Activated CD8-positive, alpha-beta T cell treated with anti-CD3 and anti-CD28 coated beads for 36 hours (primary cell): ENCODE measurements around the gene DOC2A. TPM values are rescaled to one million over a fixed set of nuclear protein-coding genes. Genes with fewer than 3 reads are reported as not detected.

ENCODE experiments used
- ATAC-seq: fragments of 200-7000 bp; cut with Tn5 transposase; one replicate; pipeline ENCODE4 v1.10.0; 2021; ENCODE audit warnings: mild to moderate bottlenecking, moderate library complexity
- CTCF ChIA-PET: fragments of 350-600 bp; sonication (Branson Sonifier 250); formaldehyde crosslinking; loops from one replicate; lab custom pipeline; 2021; ENCODE audit warnings: antibody characterized with exemption; lab: Charles Lee
- POLR2A ChIA-PET: fragments of 350-600 bp; sonication (Branson Sonifier 250); formaldehyde crosslinking; loops from one replicate; lab custom pipeline; 2021; ENCODE audit warnings: antibody characterized with exemption; lab: Charles Lee
- DNase-seq: peaks from one replicate; pipeline ENCODE4 v3.0.0-alpha.2; 2020
- H3K27ac Mint-ChIP-seq: one replicate; pipeline ENCODE4 v1.8.0; 2021; ENCODE audit warnings: mild to moderate bottlenecking, mixed read lengths
- H3K27me3 Mint-ChIP-seq: one replicate; pipeline ENCODE4 v1.8.0; 2021; ENCODE audit warnings: mixed read lengths
- H3K36me3 Mint-ChIP-seq: one replicate; pipeline ENCODE4 v1.8.0; 2021; ENCODE audit warnings: low read depth, mixed read lengths
- H3K4me1 Mint-ChIP-seq: one replicate; pipeline ENCODE4 v1.8.0; 2021; ENCODE audit warnings: low read depth, mixed read lengths
- H3K4me3 Mint-ChIP-seq: one replicate; pipeline ENCODE4 v1.8.0; 2021; ENCODE audit warnings: mild to moderate bottlenecking, moderate library complexity, mixed read lengths
- H3K9me3 Mint-ChIP-seq: one replicate; pipeline ENCODE4 v1.8.0; 2021; ENCODE audit warnings: mixed read lengths
- CTCF ChIP-seq: fragments of 200-600 bp; IDR thresholded peaks from one replicate; pipeline ENCODE4 v1.8.0; 2022; ENCODE audit warnings: antibody characterized with exemption, mild to moderate bottlenecking
- intact Hi-C: fragments of 100-400 bp; cut with micrococcal nuclease; formaldehyde crosslinking; loops from one replicate; pipeline ENCODE4 v1.10.0; 2022
- total RNA-seq, 2 experiments: library from RNA; stranded (reverse); gene quantifications; one replicate each; pipeline ENCODE4 v1.2.3, GENCODE V29; 2021

The DOC2A gene
- total RNA-seq, 2 experiments from 2014 or later, result 0.68 to 1.8 TPM

DNA sequence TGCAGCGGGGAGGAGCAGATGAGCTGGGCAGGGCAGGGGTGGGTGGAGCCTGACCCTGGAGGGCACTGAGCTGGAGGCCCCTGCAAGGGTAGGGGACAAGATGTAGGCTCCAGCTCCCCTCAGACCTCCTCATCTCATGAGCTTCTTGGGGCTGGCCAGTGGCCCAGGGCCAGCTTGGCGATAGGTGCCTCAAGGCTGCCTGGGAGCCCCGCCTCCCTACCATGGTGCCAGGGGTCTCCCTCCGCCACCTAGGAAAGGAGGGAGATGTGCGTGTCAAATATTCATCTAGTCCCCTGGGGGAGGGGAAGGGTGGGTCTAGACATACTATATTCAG is 19.3 kb downstream of the DOC2A start:
- no peaks in the 10 kb centered on the region for H3K9me3 Mint-ChIP-seq
- H3K36me3 Mint-ChIP-seq, result peaks cover 24% of the 10 kb centered on the region
- no peak for DNase-seq
- TF ChIP-seq CTCF, result no peak
- no peak overlapping the region for H3K27ac Mint-ChIP-seq
- no peak overlapping the region for H3K4me3 Mint-ChIP-seq
- CTCF ChIA-PET, result no interaction called here
- H3K27me3 Mint-ChIP-seq, result no peaks in the 10 kb centered on the region
- ATAC-seq, result no peak
- POLR2A ChIA-PET, result interaction anchor here (7.7 kb wide), 1 partner anchor 16 kb away, joined by 74 read pairs; the partner anchor contains the start of gene TAOK2
- H3K4me1 Mint-ChIP-seq, result peaks cover 13% of the 10 kb centered on the region
- intact Hi-C loops, result no loop called here

GRCh38 chr16:29990883-29991570 is 19.8 kb downstream of the DOC2A start:
- DNase-seq, result no peak
- POLR2A ChIA-PET, result interaction anchor here (7.7 kb wide), 1 partner anchor 16 kb away, joined by 74 read pairs; the partner anchor contains the start of gene TAOK2
- H3K27ac Mint-ChIP-seq, result no peak overlapping the region

GRCh38 chr16:29990034-29990433 is 20.8 kb downstream of the DOC2A start:
- POLR2A ChIA-PET, result no interaction called here
- Mint-ChIP-seq H3K27me3 (no peaks in the 10 kb centered on the region), H3K27ac (no peak overlapping the region), H3K4me1 (peaks cover 13% of the 10 kb centered on the region), H3K36me3 (peaks cover 27% of the 10 kb centered on the region), H3K9me3 (no peaks in the 10 kb centered on the region), H3K4me3 (no peak overlapping the region)
- TF ChIP-seq CTCF, result no peak
- DNase-seq (no peak), ATAC-seq (no peak)
- intact Hi-C loops, result no loop called here
- CTCF ChIA-PET, result no interaction called here

More at GRCh38 chr16:29990883-29991570, 19.8 kb downstream of the DOC2A start:
- CTCF ChIA-PET, result no interaction called here
- peaks cover 13% of the 10 kb centered on the region for H3K4me1 Mint-ChIP-seq
- no peak overlapping the region for H3K4me3 Mint-ChIP-seq
- intact Hi-C loops, result no loop called here
- no peaks in the 10 kb centered on the region for H3K27me3 Mint-ChIP-seq
- TF ChIP-seq CTCF, result no peak
- ATAC-seq, result no peak
- H3K36me3 Mint-ChIP-seq, result peaks cover 25% of the 10 kb centered on the region
- H3K9me3 Mint-ChIP-seq, result no peaks in the 10 kb centered on the region

- H3K36me3 Mint-ChIP-seq, result peaks cover 24% of the 10 kb centered on the region
Observed at GRCh38 chr16:29989111-29989858, 21.5 kb downstream of the DOC2A start.

More at GRCh38 chr16:29989111-29989858, 21.5 kb downstream of the DOC2A start:
- Mint-ChIP-seq H3K4me1 (peaks cover 5% of the 10 kb centered on the region), H3K9me3 (no peaks in the 10 kb centered on the region), H3K4me3 (no peak overlapping the region), H3K27me3 (no peaks in the 10 kb centered on the region), H3K27ac (no peak overlapping the region)
- TF ChIP-seq CTCF, result no peak
- DNase-seq (no peak), ATAC-seq (no peak)
- ChIA-PET POLR2A (interaction anchor here (0.8 to 1.2 kb wide), 2 partner anchors 17 to 63 kb away, joined by 3 read pairs; no protein-coding TSS in a partner anchor), CTCF (interaction anchor here (1.9 kb wide), 1 partner anchor 66 kb away, joined by 5 read pairs; no protein-coding TSS in a partner anchor)
- intact Hi-C loops, result no loop called here
